MM.1S (cell line): ENCODE data around the gene SYP.

Experiments used
- DNase-seq: peaks from one replicate; pipeline ENCODE4 v3.0.0-alpha.2; 2015
- H2AFZ ChIP-seq: fragments of 300-600 bp; sonication (generic); 2 replicates; pipeline ENCODE4 v1.6.0; 2016; ENCODE audit warnings: antibody characterized with exemption, low read length
- H3F3A ChIP-seq: fragments of 300-600 bp; sonication (generic); 2 replicates; pipeline ENCODE4 v1.6.1; 2016; ENCODE audit warnings: mild to moderate bottlenecking, antibody characterized with exemption, low read length, moderate library complexity, mixed read lengths; ENCODE audit not compliant: insufficient read depth
- H3K27ac ChIP-seq: fragments of 300-600 bp; sonication (generic); 2 replicates; pipeline ENCODE4 v1.5.1; 2016; ENCODE audit warnings: mild to moderate bottlenecking, low read length
- H3K27me3 ChIP-seq: fragments of 300-600 bp; sonication (generic); replicated peaks from 2 replicates; pipeline ENCODE4 v1.6.0; 2016; ENCODE audit warnings: low read length; ENCODE audit not compliant: insufficient read depth
- H3K36me3 ChIP-seq: fragments of 300-600 bp; sonication (generic); replicated peaks from 2 replicates; pipeline ENCODE4 v1.6.1; 2016; ENCODE audit warnings: mild to moderate bottlenecking, low read length, mixed read lengths; ENCODE audit not compliant: insufficient read depth
- H3K4me1 ChIP-seq: fragments of 300-600 bp; sonication (generic); 2 replicates; pipeline ENCODE4 v1.6.1; 2016; ENCODE audit warnings: low read length, mixed read lengths
- H3K4me2 ChIP-seq: fragments of 300-600 bp; sonication (generic); 2 replicates; pipeline ENCODE4 v1.6.0; 2016; ENCODE audit warnings: low read depth, low read length
- H3K4me3 ChIP-seq: fragments of 300-600 bp; sonication (generic); 2 replicates; pipeline ENCODE4 v1.5.1; 2016; ENCODE audit warnings: low read length, mixed read lengths
- H3K79me2 ChIP-seq: fragments of 300-600 bp; sonication (generic); 2 replicates; pipeline ENCODE4 v1.6.1; 2016; ENCODE audit warnings: mixed run types, low read length, mixed read lengths
- H3K9ac ChIP-seq: fragments of 300-600 bp; sonication (generic); 2 replicates; pipeline ENCODE4 v1.6.1; 2016; ENCODE audit warnings: low read length, mixed read lengths
- H3K9me2 ChIP-seq: fragments of 300-600 bp; sonication (generic); replicated peaks from 2 replicates; pipeline ENCODE4 v1.6.1; 2016; ENCODE audit warnings: mild to moderate bottlenecking, low read length, mixed read lengths; ENCODE audit not compliant: insufficient read depth
- H3K9me3 ChIP-seq: fragments of 300-600 bp; sonication (generic); replicated peaks from 2 replicates; pipeline ENCODE4 v1.6.1; 2016; ENCODE audit warnings: mild to moderate bottlenecking, low read length, mixed read lengths; ENCODE audit not compliant: insufficient read depth
- H4K20me1 ChIP-seq: fragments of 300-600 bp; sonication (generic); 2 replicates; pipeline ENCODE4 v1.6.1; 2016; ENCODE audit warnings: mild to moderate bottlenecking, low read length, moderate library complexity, mixed read lengths; ENCODE audit not compliant: insufficient read depth
- EZH2 ChIP-seq: fragments of 300-600 bp; sonication (generic); optimal IDR thresholded peaks from 2 replicates; pipeline ENCODE3; 2017; ENCODE audit warnings: low read depth, mild to moderate bottlenecking, antibody characterized with exemption, low read length, mixed read lengths
- EZH2phosphoT487 ChIP-seq: fragments of 300-600 bp; sonication (generic); IDR thresholded peaks from 2 replicates; pipeline ENCODE4 v1.6.1; 2018; ENCODE audit warnings: antibody characterized with exemption, low read length
- TF ChIP-seq, protein P1 (sequence below): fragments of 300-600 bp; sonication (generic); IDR thresholded peaks from 2 replicates; pipeline ENCODE4 v1.5.1; 2016; ENCODE audit warnings: antibody characterized with exemption, low read length, mixed read lengths

The SYP gene

DNA sequence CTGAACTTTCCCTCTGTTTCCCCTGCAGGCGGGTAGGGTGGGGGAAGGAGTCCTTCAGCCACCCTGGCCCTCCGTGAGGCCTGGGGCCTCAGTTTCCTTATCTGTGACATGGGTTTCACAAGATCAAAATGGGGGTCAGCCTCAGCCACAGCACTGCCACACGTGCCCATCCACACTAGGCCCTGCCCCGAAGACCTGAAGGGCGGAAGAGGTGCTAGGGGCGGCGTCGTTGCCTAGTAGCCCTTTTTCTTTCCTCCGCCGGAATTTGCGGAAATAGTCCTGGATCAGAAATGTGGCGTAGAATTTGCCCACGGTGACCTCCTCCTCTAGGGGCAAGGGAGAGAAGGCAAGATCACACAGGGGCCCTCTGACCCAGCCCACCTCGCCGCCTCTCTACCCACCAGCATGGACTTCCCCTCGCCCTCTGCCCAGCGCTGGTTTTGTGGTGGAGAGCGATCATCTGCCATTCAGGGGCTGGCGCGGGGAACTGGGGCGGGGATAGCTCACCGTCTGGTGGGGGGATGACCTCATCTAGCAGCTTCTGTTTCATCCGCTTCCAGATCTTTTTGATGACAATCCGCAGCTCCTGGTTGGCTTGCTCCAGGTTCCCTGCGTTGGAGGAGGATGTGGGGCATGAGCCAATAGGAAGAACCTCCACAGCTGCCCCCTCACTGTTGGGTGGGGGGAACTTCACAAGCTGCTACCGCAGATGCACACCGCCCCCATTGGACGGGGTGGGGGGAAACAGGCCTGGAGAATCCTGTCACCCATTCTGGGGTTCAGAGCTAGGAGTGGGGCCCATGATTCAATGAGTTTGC, 9.7 kb upstream of the SYP start:
- no peak for TF ChIP-seq EZH2phosphoT487
- no peak for TF ChIP-seq EZH2
- TF ChIP-seq, protein P1, sequence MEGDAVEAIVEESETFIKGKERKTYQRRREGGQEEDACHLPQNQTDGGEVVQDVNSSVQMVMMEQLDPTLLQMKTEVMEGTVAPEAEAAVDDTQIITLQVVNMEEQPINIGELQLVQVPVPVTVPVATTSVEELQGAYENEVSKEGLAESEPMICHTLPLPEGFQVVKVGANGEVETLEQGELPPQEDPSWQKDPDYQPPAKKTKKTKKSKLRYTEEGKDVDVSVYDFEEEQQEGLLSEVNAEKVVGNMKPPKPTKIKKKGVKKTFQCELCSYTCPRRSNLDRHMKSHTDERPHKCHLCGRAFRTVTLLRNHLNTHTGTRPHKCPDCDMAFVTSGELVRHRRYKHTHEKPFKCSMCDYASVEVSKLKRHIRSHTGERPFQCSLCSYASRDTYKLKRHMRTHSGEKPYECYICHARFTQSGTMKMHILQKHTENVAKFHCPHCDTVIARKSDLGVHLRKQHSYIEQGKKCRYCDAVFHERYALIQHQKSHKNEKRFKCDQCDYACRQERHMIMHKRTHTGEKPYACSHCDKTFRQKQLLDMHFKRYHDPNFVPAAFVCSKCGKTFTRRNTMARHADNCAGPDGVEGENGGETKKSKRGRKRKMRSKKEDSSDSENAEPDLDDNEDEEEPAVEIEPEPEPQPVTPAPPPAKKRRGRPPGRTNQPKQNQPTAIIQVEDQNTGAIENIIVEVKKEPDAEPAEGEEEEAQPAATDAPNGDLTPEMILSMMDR: no peak
- Histone ChIP-seq H2AFZ (no peak overlapping the region), H3K9me3 (no peaks in the 10 kb centered on the region), H3K9ac (no peak overlapping the region), H3F3A (no peaks in the 10 kb centered on the region), H3K4me2 (no peak overlapping the region), H4K20me1 (no peaks in the 10 kb centered on the region), H3K79me2 (no peaks in the 10 kb centered on the region), H3K9me2 (no peaks in the 10 kb centered on the region), H3K4me3 (no peak overlapping the region), H3K4me1 (no peaks in the 10 kb centered on the region), H3K27ac (no peak overlapping the region), H3K36me3 (no peaks in the 10 kb centered on the region), H3K27me3 (no peaks in the 10 kb centered on the region)
- DNase-seq: no peak

GRCh38 chrX:49208399-49208798, 8.4 kb upstream of the SYP start:
- no peaks in the 10 kb centered on the region for H3K4me1 ChIP-seq
- no peak overlapping the region for H3K4me3 ChIP-seq
- TF ChIP-seq EZH2phosphoT487 (no peak), EZH2 (no peak)
- TF ChIP-seq, protein P1: no peak
- no peaks in the 10 kb centered on the region for H3K27me3 ChIP-seq
- H3K9me2 ChIP-seq: no peaks in the 10 kb centered on the region
- H2AFZ ChIP-seq: no peak overlapping the region
- no peaks in the 10 kb centered on the region for H3K36me3 ChIP-seq
- no peaks in the 10 kb centered on the region for H3K79me2 ChIP-seq
- DNase-seq: no peak
- H3K4me2 ChIP-seq: no peak overlapping the region
- H3K9ac ChIP-seq: no peak overlapping the region
- H3F3A ChIP-seq: no peaks in the 10 kb centered on the region
- no peak overlapping the region for H3K27ac ChIP-seq
- no peaks in the 10 kb centered on the region for H4K20me1 ChIP-seq
- H3K9me3 ChIP-seq: no peaks in the 10 kb centered on the region

- H4K20me1 ChIP-seq: no peaks in the 10 kb centered on the region
- no peaks in the 10 kb centered on the region for H3K4me1 ChIP-seq
- no peaks in the 10 kb centered on the region for H3F3A ChIP-seq
- no peaks in the 10 kb centered on the region for H3K27me3 ChIP-seq
- H3K4me2 ChIP-seq: no peak overlapping the region
- H3K9ac ChIP-seq: no peak overlapping the region
- H2AFZ ChIP-seq: no peak overlapping the region
- DNase-seq: no peak
- H3K27ac ChIP-seq: no peak overlapping the region
- TF ChIP-seq EZH2phosphoT487 (no peak), EZH2 (no peak)
- TF ChIP-seq, protein P1: no peak
- no peaks in the 10 kb centered on the region for H3K36me3 ChIP-seq
- H3K9me3 ChIP-seq: no peaks in the 10 kb centered on the region
- no peak overlapping the region for H3K4me3 ChIP-seq
- no peaks in the 10 kb centered on the region for H3K79me2 ChIP-seq
- no peaks in the 10 kb centered on the region for H3K9me2 ChIP-seq
Measured at GRCh38 chrX:49206543-49206942, 6.5 kb upstream of the SYP start.
